ENCODE results near the gene IRGQ. TPM values are rescaled to one million over a fixed set of nuclear protein-coding genes. Genes with fewer than 3 reads are reported as not detected.
"Not testable (repeated sequence)": the region's sequence is repeated elsewhere in the genome, so short reads cannot be mapped to it uniquely, and the experiment has no call there.

Gene IRGQ
- total and polyA plus RNA-seq, 8 donors, result 2.0 to 57.1 (median 13.1) TPM

GRCh38 chr19:43591904-43592772 is 3.8 kb downstream of the IRGQ start:
- TF ChIP-seq, protein P1, sequence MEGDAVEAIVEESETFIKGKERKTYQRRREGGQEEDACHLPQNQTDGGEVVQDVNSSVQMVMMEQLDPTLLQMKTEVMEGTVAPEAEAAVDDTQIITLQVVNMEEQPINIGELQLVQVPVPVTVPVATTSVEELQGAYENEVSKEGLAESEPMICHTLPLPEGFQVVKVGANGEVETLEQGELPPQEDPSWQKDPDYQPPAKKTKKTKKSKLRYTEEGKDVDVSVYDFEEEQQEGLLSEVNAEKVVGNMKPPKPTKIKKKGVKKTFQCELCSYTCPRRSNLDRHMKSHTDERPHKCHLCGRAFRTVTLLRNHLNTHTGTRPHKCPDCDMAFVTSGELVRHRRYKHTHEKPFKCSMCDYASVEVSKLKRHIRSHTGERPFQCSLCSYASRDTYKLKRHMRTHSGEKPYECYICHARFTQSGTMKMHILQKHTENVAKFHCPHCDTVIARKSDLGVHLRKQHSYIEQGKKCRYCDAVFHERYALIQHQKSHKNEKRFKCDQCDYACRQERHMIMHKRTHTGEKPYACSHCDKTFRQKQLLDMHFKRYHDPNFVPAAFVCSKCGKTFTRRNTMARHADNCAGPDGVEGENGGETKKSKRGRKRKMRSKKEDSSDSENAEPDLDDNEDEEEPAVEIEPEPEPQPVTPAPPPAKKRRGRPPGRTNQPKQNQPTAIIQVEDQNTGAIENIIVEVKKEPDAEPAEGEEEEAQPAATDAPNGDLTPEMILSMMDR (IDR thresholded peaks at IDR 0.05), result no peak
- no peak for TF ChIP-seq POLR2A (IDR thresholded peaks at IDR 0.05)
- no peak for TF ChIP-seq POLR2AphosphoS5 (IDR thresholded peaks at IDR 0.05)
- no peak for TF ChIP-seq EP300 (IDR thresholded peaks at IDR 0.05)
- no peaks in the 10 kb centered on the region for H3K27me3 ChIP-seq
- H3K4me1 ChIP-seq, result peaks cover 22 to 49% (median 34%) of the 10 kb centered on the region in 4 donors
- WGBS, 5 donors, result 93 to 98% (median 96%) methylated on average over 16 to 63 of the region's 63 CpGs
- no peak overlapping the region for H3K4me3 ChIP-seq
- no peaks in the 10 kb centered on the region for H3K9me3 ChIP-seq
- no peak for DNase-seq
- intact Hi-C loops (cut with DNase I; ENCODE audit: low total_unique reads), result no loop called here
- H3K27ac ChIP-seq, result no peak overlapping the region
- peaks cover 20 to 56% (median 48%) of the 10 kb centered on the region in 4 donors for H3K36me3 ChIP-seq

GRCh38 chr19:43589678-43590077 is 6.3 kb downstream of the IRGQ start:
- no peak overlapping the region for H3K4me3 ChIP-seq
- H3K4me1 ChIP-seq, result peaks cover 14 to 34% (median 22%) of the 10 kb centered on the region in 4 donors
- intact Hi-C loops (cut with DNase I; ENCODE audit: low total_unique reads), result no loop called here
- 77 to 83% (median 79%) methylated on average over 6 of the region's 6 CpGs for WGBS, 5 donors
- H3K27me3 ChIP-seq, result no peaks in the 10 kb centered on the region
- no peaks in the 10 kb centered on the region for H3K9me3 ChIP-seq
- no peak for DNase-seq
- peaks cover 20 to 69% (median 63%) of the 10 kb centered on the region in 4 donors for H3K36me3 ChIP-seq
- TF ChIP-seq EP300 (IDR thresholded peaks at IDR 0.05) (no peak), POLR2A (IDR thresholded peaks at IDR 0.05) (no peak), POLR2AphosphoS5 (IDR thresholded peaks at IDR 0.05) (no peak)
- TF ChIP-seq, protein P1 (IDR thresholded peaks at IDR 0.05), result no peak
- H3K27ac ChIP-seq, result no peak overlapping the region

DNA sequence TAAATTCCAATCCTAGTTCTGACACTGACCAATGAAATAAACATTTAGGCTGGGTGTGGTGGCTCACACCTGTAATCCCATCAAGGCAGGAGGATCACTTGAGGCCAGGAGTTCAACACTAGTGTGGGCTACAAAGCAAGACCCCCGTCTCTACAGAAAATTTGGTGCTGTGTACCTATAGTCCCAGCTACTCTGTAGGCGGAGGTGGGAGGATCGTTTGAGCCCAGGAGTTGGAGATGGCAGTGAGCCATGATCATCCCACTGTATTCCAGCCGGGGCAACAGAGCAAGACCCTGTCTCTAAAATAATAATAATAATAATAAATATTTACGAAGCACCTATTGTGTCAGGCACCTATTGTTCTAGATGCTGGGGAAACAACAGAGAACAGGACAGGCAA is 6.7 kb downstream of the IRGQ start:
- Histone ChIP-seq H3K27me3 (no peaks in the 10 kb centered on the region), H3K4me3 (no peak overlapping the region), H3K36me3 (peaks cover 20 to 72% (median 62%) of the 10 kb centered on the region in 4 donors), H3K4me1 (peaks cover 10 to 30% (median 18%) of the 10 kb centered on the region in 4 donors), H3K9me3 (no peaks in the 10 kb centered on the region), H3K27ac (no peak overlapping the region)
- TF ChIP-seq POLR2AphosphoS5 (IDR thresholded peaks at IDR 0.05), result no peak
- TF ChIP-seq EP300 (IDR thresholded peaks at IDR 0.05), result no peak
- TF ChIP-seq, protein P1 (IDR thresholded peaks at IDR 0.05), result no peak
- intact Hi-C loops (cut with DNase I; ENCODE audit: low total_unique reads), result no loop called here
- 78 to 94% (median 87%) methylated on average over 5 of the region's 5 CpGs for WGBS, 5 donors
- DNase-seq, result no peak

GRCh38 chr19:43587029-43587428 is 8.9 kb downstream of the IRGQ start:
- H3K4me3 ChIP-seq; H3K27ac ChIP-seq; intact Hi-C loops (cut with DNase I; ENCODE audit: low total_unique reads); DNase-seq; H3K27me3 ChIP-seq; H3K9me3 ChIP-seq: not testable (repeated sequence)
- Histone ChIP-seq H3K4me1 (peaks cover 0 to 12% (median 4%) of the 10 kb centered on the region in 4 donors), H3K36me3 (peaks cover 0 to 49% (median 43%) of the 10 kb centered on the region in 4 donors)
- 94 to 99% (median 96%) methylated on average over 3 of the region's 3 CpGs for WGBS, 5 donors

- Histone ChIP-seq H3K36me3 (peaks cover 0 to 43% (median 37%) of the 10 kb centered on the region in 4 donors), H3K27ac (no peak overlapping the region), H3K27me3 (no peaks in the 10 kb centered on the region), H3K9me3 (no peaks in the 10 kb centered on the region), H3K4me3 (no peak overlapping the region), H3K4me1 (peaks cover under 1 to 19% (median 8%) of the 10 kb centered on the region in 4 donors)
- TF ChIP-seq EP300 (IDR thresholded peaks at IDR 0.05) (no peak), POLR2A (IDR thresholded peaks at IDR 0.05) (no peak)
- TF ChIP-seq, protein P1 (IDR thresholded peaks at IDR 0.05), result no peak
- WGBS, 5 donors, result 56 to 96% (median 90%) methylated on average over 2 of the region's 2 CpGs
- intact Hi-C loops (cut with DNase I; ENCODE audit: low total_unique reads), result no loop called here
- no peak for DNase-seq
Observed at GRCh38 chr19:43586346-43586745, 9.6 kb downstream of the IRGQ start.

Measured in stomach (tissue), 9 donors.